ENCODE measurements around the gene WDR43. TPM values are rescaled to one million over a fixed set of nuclear protein-coding genes. Genes with fewer than 3 reads are reported as not detected.

Gene WDR43
- total and polyA plus RNA-seq, 9 of the 15 experiments (the other 6 are each of a cell fraction or from before 2014, with no cell fraction given): 34.6 to 197 (median 105) TPM

DNA sequence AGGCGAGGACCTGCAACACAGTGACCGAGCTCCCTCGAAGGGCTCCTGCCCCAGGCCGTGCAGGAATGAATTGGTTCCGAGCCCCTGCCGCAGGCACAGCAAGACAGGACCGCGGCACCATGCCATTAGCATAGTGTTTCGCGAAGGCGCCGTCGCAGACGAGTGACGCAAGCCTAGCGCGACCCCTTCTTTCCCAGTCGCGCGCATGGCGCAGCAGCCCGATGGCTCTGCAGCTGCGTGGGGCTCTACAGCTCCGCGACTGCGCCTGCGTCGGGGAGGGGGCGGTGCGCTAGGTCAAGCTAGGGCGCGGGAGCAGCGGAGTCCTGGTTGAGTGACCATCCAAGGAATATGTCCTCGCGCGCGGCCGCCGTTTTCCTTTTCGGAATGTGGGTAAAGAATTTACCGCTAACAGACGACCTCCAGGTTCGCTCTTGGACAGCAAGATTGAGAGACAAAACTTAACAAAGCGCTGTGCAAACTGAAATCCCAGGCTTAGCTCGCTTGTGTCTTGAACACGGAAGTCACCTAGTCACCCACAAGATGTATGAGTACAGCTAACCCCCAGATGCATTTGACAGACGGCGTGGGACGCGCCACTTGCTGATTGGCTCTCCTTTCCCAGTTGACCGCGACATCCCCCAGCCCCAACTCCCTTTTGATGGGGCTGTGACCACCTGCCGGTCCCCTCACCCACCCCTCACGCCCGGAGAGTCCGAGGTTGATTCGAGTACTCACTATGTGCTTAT is 24.1 kb upstream of the WDR43 start, which contains the start of gene TRMT61B (continued):
- TF ChIP-seq, protein P1, sequence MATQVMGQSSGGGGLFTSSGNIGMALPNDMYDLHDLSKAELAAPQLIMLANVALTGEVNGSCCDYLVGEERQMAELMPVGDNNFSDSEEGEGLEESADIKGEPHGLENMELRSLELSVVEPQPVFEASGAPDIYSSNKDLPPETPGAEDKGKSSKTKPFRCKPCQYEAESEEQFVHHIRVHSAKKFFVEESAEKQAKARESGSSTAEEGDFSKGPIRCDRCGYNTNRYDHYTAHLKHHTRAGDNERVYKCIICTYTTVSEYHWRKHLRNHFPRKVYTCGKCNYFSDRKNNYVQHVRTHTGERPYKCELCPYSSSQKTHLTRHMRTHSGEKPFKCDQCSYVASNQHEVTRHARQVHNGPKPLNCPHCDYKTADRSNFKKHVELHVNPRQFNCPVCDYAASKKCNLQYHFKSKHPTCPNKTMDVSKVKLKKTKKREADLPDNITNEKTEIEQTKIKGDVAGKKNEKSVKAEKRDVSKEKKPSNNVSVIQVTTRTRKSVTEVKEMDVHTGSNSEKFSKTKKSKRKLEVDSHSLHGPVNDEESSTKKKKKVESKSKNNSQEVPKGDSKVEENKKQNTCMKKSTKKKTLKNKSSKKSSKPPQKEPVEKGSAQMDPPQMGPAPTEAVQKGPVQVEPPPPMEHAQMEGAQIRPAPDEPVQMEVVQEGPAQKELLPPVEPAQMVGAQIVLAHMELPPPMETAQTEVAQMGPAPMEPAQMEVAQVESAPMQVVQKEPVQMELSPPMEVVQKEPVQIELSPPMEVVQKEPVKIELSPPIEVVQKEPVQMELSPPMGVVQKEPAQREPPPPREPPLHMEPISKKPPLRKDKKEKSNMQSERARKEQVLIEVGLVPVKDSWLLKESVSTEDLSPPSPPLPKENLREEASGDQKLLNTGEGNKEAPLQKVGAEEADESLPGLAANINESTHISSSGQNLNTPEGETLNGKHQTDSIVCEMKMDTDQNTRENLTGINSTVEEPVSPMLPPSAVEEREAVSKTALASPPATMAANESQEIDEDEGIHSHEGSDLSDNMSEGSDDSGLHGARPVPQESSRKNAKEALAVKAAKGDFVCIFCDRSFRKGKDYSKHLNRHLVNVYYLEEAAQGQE (IDR thresholded peaks at IDR 0.05; ENCODE audit: borderline replicate concordance): no peak
- TF ChIP-seq, protein P1 (CRISPR knock-in tag; IDR thresholded peaks at IDR 0.05; ENCODE audit: low read depth): peak; percentile 48; the same call in 1 of the 2 replicates
- no peak for TF ChIP-seq CTCFL (IDR thresholded peaks at IDR 0.05; ENCODE audit: borderline replicate concordance, insufficient read depth, low read depth, low read length, poor library complexity, severe bottlenecking)
- TF ChIP-seq ZNF77 (CRISPR knock-in tag; IDR thresholded peaks at IDR 0.05): no peak
- no peak for TF ChIP-seq TAF15 (IDR thresholded peaks at IDR 0.05; ENCODE audit: low read depth, low read length)
- TF ChIP-seq ZNF584 (CRISPR knock-in tag; IDR thresholded peaks at IDR 0.05; ENCODE audit: low read depth): no peak
- no peak for TF ChIP-seq CEBPZ (IDR thresholded peaks at IDR 0.05; ENCODE audit: borderline replicate concordance, low read depth, low read length)
- TF ChIP-seq ZSCAN32 (CRISPR knock-in tag; IDR thresholded peaks at IDR 0.05): no peak
- no peak for TF ChIP-seq TSHZ1 (CRISPR knock-in tag; IDR thresholded peaks at IDR 0.05)
